Head of caudate nucleus (tissue), 42 donors: ENCODE results near the gene GBF1.

Experiments used
- DNase-seq, 42 donors: peaks; one replicate each; pipeline versions ENCODE4 v3.0.0 to v3.0.0-alpha.2; 2020 to 2021; ENCODE audit warnings: mixed read lengths in 7 of 42
- intact Hi-C: fragments of 100-400 bp; cut with DNase I; formaldehyde crosslinking; loops from one replicate; pipeline ENCODE4 v1.15.0; 2022

Gene GBF1

DNA sequence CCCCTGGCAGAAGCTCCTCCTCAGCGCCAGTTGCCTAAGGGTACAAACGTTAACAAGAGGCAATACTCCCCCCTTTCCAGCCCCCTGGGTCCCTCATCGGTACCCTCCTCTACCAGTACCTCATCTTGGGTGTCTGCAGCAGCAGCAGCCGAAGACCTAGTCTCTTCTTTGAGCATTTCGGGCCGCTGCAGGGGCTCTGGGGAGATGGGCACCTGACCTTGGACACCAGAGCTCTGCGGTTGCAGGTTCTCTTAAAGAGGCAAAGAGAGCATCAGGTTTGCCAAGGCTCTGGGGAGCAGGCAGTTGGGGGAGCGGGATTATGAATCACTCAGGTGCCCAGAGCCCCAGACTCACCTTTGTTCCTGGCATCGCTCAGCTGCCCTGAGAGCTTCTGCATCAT lies 178.8 kb downstream of the GBF1 start:
- intact Hi-C loops = loop anchor here (5.0 to 10.0 kb wide), 2 partner anchors 38 to 161 kb away; no protein-coding TSS in a partner anchor
- no peak for DNase-seq

DNA sequence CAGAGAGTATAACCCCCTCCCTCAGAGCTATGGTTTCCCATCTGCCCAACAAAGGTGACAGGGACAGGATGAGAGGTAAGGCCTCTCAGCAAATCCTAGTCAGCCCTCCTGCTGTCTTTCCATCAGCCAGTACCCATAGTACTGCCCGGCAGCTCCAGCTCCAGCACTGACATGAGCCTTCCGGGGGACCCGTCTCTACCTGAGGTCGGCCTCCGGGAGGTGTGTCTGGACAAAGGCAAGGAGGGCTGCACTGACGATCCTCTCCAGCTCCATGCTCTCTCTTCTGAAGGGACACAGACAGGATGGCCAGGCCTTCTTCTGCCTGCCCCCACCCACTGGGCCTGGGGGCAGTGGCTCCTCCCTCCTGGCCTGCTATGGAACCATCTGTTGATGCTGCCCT lies 179.6 kb downstream of the GBF1 start:
- intact Hi-C loops = loop anchor here (5.0 to 10.0 kb wide), 2 partner anchors 37 to 160 kb away; no protein-coding TSS in a partner anchor
- DNase-seq = no peak

DNA sequence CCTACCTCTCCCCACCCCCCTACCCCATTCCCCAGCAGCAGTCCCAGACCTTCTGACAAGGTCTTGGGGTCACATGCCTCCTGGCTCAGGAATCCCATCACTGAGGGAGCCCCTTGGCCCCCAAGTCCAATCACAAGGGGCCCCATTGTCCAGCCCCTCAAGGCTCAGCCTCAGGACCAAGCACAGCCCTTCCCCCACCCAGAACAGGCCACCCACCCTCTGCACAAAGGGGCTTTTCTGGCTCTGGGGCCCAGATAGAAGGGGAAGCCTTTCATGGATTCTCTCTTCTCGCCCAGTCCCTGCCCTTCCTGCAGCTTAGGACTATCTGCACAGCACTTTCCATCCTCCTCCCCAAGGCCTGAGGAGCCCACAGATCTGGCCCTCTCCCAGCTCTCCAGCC lies 180.1 kb downstream of the GBF1 start:
- intact Hi-C loops = loop anchor here (10.0 kb wide), 1 partner anchor 159 kb away; no protein-coding TSS in a partner anchor
- no peak for DNase-seq

DNA sequence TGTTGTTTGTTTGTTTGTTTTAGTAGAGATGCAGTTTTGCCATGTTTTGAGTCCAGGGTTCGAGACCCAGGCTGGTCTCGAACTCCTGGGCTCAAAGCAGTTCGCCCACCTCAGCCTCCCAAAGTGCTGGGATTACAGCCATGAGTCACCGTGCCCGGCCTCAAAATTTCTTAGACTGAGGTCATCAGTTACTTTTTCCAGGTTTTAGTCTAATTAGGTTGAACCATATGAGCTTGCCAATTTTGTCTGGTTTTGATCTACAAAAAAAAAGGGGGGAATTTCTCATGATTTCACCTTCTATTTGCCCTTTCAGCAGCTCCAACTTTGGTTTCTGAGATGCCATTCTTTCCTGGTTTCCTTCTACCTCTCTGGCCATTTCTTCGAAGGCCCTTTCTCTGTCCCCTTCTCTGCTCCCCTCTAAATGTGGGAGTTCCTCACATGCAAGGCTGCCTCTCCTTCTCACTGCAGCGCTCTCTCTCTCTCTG lies 181.5 kb downstream of the GBF1 start:
- no peak for DNase-seq
- intact Hi-C loops = loop anchor here (10.0 kb wide), 1 partner anchor 158 kb away; no protein-coding TSS in a partner anchor

DNA sequence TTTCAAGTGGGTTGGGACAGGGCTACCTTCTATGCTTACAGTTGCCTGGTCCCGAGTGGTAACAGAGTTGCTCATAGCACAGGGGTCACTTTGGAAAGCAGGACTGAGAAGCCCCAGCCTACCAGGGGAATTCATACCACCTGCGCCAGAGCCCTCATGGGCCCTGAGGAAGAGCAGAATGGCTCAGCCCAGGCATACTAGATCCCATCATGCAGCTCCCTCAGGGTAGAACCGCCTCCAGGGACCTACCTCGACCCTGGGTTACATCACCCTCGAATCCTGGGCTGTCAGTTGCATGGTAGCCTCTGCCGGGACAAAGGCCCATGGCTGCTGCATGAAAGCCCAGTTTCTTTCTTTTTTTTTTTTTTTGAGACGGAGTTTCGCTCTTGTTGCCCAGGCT lies 184.1 kb downstream of the GBF1 start:
- DNase-seq = no peak
- intact Hi-C loops = loop anchor here (10.0 kb wide), 1 partner anchor 155 kb away; no protein-coding TSS in a partner anchor

DNA sequence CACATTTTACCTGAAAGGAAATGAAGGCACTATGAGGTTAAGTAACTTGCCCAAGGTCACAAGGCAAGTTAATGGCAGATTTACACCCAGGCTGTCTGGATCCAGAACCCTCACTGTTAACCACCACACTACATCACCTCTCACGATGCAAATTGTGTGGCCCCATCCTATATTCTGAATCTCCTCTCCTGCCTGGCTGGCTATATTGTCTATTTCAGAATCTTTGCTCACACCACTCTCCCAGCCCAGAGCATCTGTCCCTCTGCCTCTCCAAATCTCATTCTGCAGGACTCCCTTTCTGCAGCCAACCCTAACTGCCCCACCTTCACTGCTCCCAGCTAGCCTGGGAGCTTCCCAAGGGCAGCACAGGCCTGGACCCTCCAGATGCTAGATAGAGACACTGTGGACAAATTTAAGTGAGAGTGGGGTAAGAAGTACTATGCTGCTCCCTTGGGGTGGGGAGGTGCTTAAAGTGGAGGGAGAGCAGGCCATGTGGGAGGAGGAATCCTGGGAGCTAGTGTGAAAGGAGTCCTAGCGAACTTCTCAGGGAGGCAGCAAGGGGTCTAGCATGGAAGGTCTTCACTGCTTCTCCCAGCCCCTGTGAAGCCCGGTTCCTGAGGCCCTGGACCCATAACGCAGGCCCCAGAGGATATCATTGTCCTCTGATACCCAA lies 186.3 kb downstream of the GBF1 start:
- DNase-seq = peak in 1 of 42 donors; percentile 27
- intact Hi-C loops = no loop called here
